Fibroblast of lung (primary cell): ENCODE results near the gene FKBP3.
"Not testable (repeated sequence)": the region's sequence is repeated elsewhere in the genome, so short reads cannot be mapped to it uniquely, and the experiment has no call there.

Experiments
- EZH2 ChIP-seq: IDR thresholded peaks from 2 replicates; pipeline ENCODE4 v1.5.1; 2012; ENCODE audit warnings: low read length, control low read depth, mild to moderate bottlenecking; ENCODE audit errors: missing control alignments
- TF ChIP-seq, protein P1 (sequence below), 2 donors: IDR thresholded peaks in 1 of 2; conservative IDR thresholded peaks in 1 of 2; 1 replicate in 1 of 2; 2 replicates in 1 of 2; pipeline ENCODE4 v1.5.1; 2011 to 2012; ENCODE audit warnings: low read length in 2 of 2, control low read depth in 1 of 2, inconsistent platforms in 1 of 2, low read depth in 1 of 2, mild to moderate bottlenecking in 1 of 2

DNA sequence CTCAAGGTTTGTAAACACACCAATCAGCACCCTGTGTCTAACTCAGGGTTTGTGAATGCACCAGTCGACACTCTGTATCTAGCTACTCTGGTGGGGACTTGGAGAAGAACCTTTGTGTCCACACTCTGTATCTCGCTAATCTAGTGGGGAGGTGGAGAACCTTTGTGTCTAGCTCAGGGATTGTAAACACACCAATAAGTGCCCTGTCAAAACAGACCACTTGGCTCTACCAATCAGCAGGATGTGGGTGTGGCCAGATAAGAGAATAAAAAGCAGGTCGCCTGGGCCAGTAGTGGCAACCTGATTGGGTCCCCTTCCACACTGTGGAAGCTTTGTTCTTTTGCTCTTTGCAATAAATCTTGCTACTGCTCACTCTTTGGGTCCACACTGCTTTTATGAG lies 53.2 kb downstream of the FKBP3 start:
- TF ChIP-seq EZH2, result not testable (repeated sequence)
- TF ChIP-seq, protein P1, sequence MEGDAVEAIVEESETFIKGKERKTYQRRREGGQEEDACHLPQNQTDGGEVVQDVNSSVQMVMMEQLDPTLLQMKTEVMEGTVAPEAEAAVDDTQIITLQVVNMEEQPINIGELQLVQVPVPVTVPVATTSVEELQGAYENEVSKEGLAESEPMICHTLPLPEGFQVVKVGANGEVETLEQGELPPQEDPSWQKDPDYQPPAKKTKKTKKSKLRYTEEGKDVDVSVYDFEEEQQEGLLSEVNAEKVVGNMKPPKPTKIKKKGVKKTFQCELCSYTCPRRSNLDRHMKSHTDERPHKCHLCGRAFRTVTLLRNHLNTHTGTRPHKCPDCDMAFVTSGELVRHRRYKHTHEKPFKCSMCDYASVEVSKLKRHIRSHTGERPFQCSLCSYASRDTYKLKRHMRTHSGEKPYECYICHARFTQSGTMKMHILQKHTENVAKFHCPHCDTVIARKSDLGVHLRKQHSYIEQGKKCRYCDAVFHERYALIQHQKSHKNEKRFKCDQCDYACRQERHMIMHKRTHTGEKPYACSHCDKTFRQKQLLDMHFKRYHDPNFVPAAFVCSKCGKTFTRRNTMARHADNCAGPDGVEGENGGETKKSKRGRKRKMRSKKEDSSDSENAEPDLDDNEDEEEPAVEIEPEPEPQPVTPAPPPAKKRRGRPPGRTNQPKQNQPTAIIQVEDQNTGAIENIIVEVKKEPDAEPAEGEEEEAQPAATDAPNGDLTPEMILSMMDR (conservative IDR thresholded peaks at IDR 0.05 in 1 of 2, IDR thresholded peaks at IDR 0.05 in 1 of 2; ENCODE audit: low read depth in 1 of 2, low read length in 2 of 2), result not testable (repeated sequence)
